Measurements from ENCODE around the gene SUB1.

Gene SUB1

GRCh38 chr5:32605766-32606152 is 20.4 kb downstream of the SUB1 start:
- ATAC-seq (ENCODE audit: low read depth) = peak; percentile 18; the same call in 1 of the 3 replicates
- Histone ChIP-seq H3K27me3 (ENCODE audit: insufficient read depth, poor library complexity, severe bottlenecking) (no peaks in the 10 kb centered on the region), H3K4me3 (ENCODE audit: severe bottlenecking) (no peak overlapping the region), H3K27ac (ENCODE audit: poor library complexity, severe bottlenecking) (no peak overlapping the region), H3K9me3 (ENCODE audit: severe bottlenecking) (no peaks in the 10 kb centered on the region), H3K36me3 (ENCODE audit: low read depth) (peaks cover 48% of the 10 kb centered on the region), H3K4me1 (ENCODE audit: insufficient read depth, poor library complexity, severe bottlenecking) (no peaks in the 10 kb centered on the region)
- DNase-seq (ENCODE audit: low spot score) = no peak
- TF ChIP-seq CTCF (IDR thresholded peaks at IDR 0.05; ENCODE audit: poor library complexity, severe bottlenecking) = no peak

- DNase-seq (ENCODE audit: low spot score) = no peak
- H3K9me3 ChIP-seq (ENCODE audit: severe bottlenecking) = no peaks in the 10 kb centered on the region
- H3K36me3 ChIP-seq (ENCODE audit: low read depth) = no peaks in the 10 kb centered on the region; the same call in 1 of the 2 replicates
- H3K27me3 ChIP-seq (ENCODE audit: insufficient read depth, poor library complexity, severe bottlenecking) = no peaks in the 10 kb centered on the region
- no peak for TF ChIP-seq CTCF (IDR thresholded peaks at IDR 0.05; ENCODE audit: poor library complexity, severe bottlenecking)
- H3K4me3 ChIP-seq (ENCODE audit: severe bottlenecking) = no peak overlapping the region
- ATAC-seq (ENCODE audit: low read depth) = 0 out of 3 replicates have a peak, but pooled peaks have one; percentile 18
- no peak overlapping the region for H3K27ac ChIP-seq (ENCODE audit: poor library complexity, severe bottlenecking)
- H3K4me1 ChIP-seq (ENCODE audit: insufficient read depth, poor library complexity, severe bottlenecking) = no peaks in the 10 kb centered on the region
These were observed 27.0 kb downstream of the SUB1 start for GRCh38 chr5:32612134-32612888.

- Histone ChIP-seq H3K4me3 (ENCODE audit: severe bottlenecking) (no peak overlapping the region), H3K27me3 (ENCODE audit: insufficient read depth, poor library complexity, severe bottlenecking) (no peaks in the 10 kb centered on the region), H3K9me3 (ENCODE audit: severe bottlenecking) (no peaks in the 10 kb centered on the region), H3K4me1 (ENCODE audit: insufficient read depth, poor library complexity, severe bottlenecking) (no peaks in the 10 kb centered on the region), H3K27ac (ENCODE audit: poor library complexity, severe bottlenecking) (no peak overlapping the region), H3K36me3 (ENCODE audit: low read depth) (no peaks in the 10 kb centered on the region)
- ATAC-seq (ENCODE audit: low read depth) = peak; percentile 68
- DNase-seq (ENCODE audit: low spot score) = no peak
- peak; percentile 99 for TF ChIP-seq CTCF (IDR thresholded peaks at IDR 0.05; ENCODE audit: poor library complexity, severe bottlenecking)
These were observed 27.8 kb downstream of the SUB1 start for GRCh38 chr5:32613050-32613672.

- DNase-seq (ENCODE audit: low spot score) (no peak), ATAC-seq (ENCODE audit: low read depth) (no peak)
- H3K27ac ChIP-seq (ENCODE audit: poor library complexity, severe bottlenecking) = no peak overlapping the region
- H3K4me1 ChIP-seq (ENCODE audit: insufficient read depth, poor library complexity, severe bottlenecking) = no peaks in the 10 kb centered on the region
- H3K4me3 ChIP-seq (ENCODE audit: severe bottlenecking) = no peak overlapping the region
- no peaks in the 10 kb centered on the region for H3K36me3 ChIP-seq (ENCODE audit: low read depth)
- no peaks in the 10 kb centered on the region for H3K9me3 ChIP-seq (ENCODE audit: severe bottlenecking)
- no peak for TF ChIP-seq CTCF (IDR thresholded peaks at IDR 0.05; ENCODE audit: poor library complexity, severe bottlenecking)
- no peaks in the 10 kb centered on the region for H3K27me3 ChIP-seq (ENCODE audit: insufficient read depth, poor library complexity, severe bottlenecking)
These were observed 29.9 kb downstream of the SUB1 start for GRCh38 chr5:32615236-32615635.

- H3K36me3 ChIP-seq (ENCODE audit: low read depth) = no peaks in the 10 kb centered on the region
- H3K4me1 ChIP-seq (ENCODE audit: insufficient read depth, poor library complexity, severe bottlenecking) = no peaks in the 10 kb centered on the region
- DNase-seq (ENCODE audit: low spot score) (no peak), ATAC-seq (ENCODE audit: low read depth) (no peak)
- no peaks in the 10 kb centered on the region for H3K27me3 ChIP-seq (ENCODE audit: insufficient read depth, poor library complexity, severe bottlenecking)
- TF ChIP-seq CTCF (IDR thresholded peaks at IDR 0.05; ENCODE audit: poor library complexity, severe bottlenecking) = no peak
- H3K4me3 ChIP-seq (ENCODE audit: severe bottlenecking) = no peak overlapping the region
- no peaks in the 10 kb centered on the region for H3K9me3 ChIP-seq (ENCODE audit: severe bottlenecking)
- H3K27ac ChIP-seq (ENCODE audit: poor library complexity, severe bottlenecking) = no peak overlapping the region
These were observed 33.6 kb downstream of the SUB1 start for GRCh38 chr5:32618962-32619361.

Measured in RWPE2 (cell line).